ENCODE data around the gene PAPPA2.

Gene PAPPA2

DNA sequence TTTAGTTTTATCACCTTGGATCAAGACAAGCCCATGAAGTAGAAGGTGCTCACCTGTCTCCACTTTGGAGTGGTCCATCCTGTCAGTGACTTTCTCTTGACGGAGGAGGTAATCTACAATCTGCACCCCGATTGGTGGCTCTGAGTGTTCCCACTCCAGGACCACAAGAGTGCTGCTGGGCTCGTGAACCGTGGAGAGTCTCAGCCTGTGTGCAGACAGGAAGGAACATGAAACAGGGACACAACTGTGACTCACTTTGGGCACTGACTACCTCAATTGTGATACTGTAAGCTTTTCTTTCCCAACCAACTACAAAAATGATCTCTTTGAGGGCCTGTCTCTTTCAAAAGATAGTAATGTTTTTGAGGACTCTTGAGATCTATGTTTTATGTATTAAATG lies 421.3 kb downstream of the PAPPA2 start:
- TF ChIP-seq, protein P1, sequence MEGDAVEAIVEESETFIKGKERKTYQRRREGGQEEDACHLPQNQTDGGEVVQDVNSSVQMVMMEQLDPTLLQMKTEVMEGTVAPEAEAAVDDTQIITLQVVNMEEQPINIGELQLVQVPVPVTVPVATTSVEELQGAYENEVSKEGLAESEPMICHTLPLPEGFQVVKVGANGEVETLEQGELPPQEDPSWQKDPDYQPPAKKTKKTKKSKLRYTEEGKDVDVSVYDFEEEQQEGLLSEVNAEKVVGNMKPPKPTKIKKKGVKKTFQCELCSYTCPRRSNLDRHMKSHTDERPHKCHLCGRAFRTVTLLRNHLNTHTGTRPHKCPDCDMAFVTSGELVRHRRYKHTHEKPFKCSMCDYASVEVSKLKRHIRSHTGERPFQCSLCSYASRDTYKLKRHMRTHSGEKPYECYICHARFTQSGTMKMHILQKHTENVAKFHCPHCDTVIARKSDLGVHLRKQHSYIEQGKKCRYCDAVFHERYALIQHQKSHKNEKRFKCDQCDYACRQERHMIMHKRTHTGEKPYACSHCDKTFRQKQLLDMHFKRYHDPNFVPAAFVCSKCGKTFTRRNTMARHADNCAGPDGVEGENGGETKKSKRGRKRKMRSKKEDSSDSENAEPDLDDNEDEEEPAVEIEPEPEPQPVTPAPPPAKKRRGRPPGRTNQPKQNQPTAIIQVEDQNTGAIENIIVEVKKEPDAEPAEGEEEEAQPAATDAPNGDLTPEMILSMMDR (IDR thresholded peaks at IDR 0.05; ENCODE audit: low read depth, low read length, missing control alignments) = no peak
- DNase-seq (ENCODE audit: extremely low read depth, low read depth) = no peak
- no peak overlapping the region for H3K4me3 ChIP-seq (replicated peaks; ENCODE audit: low read depth, low read length)

DNA sequence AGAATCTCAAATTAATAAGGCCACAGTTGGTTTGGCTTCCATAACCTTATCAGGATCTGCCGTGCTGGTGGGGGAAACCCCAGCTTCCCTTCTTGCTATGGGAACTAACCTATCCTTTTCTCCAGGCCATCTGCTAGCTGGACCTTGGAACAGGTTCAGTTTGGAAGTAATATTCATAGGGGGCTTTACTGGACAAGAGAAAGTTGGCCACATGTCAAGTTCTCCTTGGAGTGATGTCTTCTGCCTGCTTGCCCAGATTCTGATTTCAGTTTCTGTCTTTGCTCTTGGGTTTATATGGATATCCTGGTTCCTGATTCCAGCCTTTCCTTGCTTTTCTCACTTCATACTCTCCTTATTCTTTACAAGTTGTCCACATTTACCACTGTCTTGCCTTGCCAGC lies 421.9 kb downstream of the PAPPA2 start:
- no peak for DNase-seq (ENCODE audit: extremely low read depth, low read depth)
- TF ChIP-seq, protein P1 (IDR thresholded peaks at IDR 0.05; ENCODE audit: low read depth, low read length, missing control alignments) = no peak
- no peak overlapping the region for H3K4me3 ChIP-seq (replicated peaks; ENCODE audit: low read depth, low read length)

DNA sequence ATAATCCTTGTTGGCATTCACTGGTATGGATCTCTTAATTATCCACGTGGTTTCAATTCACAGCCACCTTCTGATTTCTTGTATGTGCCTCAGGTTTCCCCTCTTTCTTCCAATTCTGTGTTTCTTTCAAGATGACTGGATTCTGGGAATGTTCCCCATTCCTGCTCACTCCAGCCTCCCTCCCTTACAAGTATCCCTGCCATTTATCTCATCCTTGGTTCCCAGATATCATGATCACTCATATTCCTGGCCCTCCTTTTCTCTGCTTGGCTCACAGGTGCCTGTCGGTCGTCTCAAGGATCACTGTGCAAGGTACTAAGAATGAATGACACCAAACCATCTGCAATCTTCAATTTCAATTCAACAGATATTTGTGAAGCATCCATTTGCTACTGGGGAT lies 422.4 kb downstream of the PAPPA2 start:
- TF ChIP-seq, protein P1 (IDR thresholded peaks at IDR 0.05; ENCODE audit: low read depth, low read length, missing control alignments) = no peak
- no peak for DNase-seq (ENCODE audit: extremely low read depth, low read depth)

DNA sequence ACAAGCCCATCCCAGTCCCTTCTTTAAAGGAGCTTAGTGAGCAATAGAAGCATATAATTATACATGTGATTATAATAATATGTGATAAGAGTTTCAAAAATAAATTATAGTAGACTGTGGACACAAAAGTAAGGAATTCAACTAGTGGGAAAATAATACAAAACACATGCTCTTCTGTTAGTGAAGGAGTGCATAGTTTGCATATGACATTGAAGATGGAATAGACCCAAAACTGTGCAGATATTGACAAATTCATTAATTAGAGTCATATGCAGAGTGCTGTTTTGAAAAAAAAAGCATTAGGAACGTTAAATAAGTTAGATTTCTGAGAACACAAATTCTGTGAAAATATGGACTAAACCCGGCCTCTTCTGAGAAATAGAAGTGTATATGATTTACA lies 422.8 kb downstream of the PAPPA2 start:
- no peak overlapping the region for H3K4me3 ChIP-seq (replicated peaks; ENCODE audit: low read depth, low read length)
- no peak for DNase-seq (ENCODE audit: extremely low read depth, low read depth)
- TF ChIP-seq, protein P1 (IDR thresholded peaks at IDR 0.05; ENCODE audit: low read depth, low read length, missing control alignments) = no peak

More for the DNA sequence above, 422.4 kb downstream of the PAPPA2 start:
- no peak overlapping the region for H3K4me3 ChIP-seq (replicated peaks; ENCODE audit: low read depth, low read length)

DNA sequence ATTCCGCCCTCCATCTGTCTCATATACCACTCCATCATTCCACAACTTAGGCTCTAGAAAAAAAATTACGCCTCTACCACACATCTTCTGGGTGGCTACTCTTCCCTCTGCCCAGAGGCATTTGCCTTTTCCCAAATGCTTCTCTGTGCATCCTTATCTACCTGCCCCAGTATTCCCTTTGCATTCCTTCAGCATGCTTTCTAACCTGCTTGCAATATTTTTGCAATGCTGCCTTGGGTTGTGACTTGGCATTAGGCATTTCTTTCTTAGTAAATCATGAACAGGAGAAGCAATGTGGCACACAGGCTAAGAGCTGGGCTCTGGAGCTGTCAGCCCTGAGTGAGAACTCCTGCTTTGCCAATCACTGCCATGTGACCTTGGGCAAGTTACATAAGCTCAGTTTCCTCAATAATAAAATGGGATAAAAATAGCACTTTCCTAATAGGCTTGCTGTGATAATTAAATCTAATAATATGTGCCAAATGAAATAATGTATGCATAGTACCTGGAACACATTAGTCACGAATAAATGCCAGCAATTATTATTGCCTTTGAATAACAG lies 425.6 kb downstream of the PAPPA2 start:
- DNase-seq (ENCODE audit: extremely low read depth, low read depth) = no peak
- TF ChIP-seq, protein P1 (IDR thresholded peaks at IDR 0.05; ENCODE audit: low read depth, low read length, missing control alignments) = no peak
- no peak overlapping the region for H3K4me3 ChIP-seq (replicated peaks; ENCODE audit: low read depth, low read length)

DNA sequence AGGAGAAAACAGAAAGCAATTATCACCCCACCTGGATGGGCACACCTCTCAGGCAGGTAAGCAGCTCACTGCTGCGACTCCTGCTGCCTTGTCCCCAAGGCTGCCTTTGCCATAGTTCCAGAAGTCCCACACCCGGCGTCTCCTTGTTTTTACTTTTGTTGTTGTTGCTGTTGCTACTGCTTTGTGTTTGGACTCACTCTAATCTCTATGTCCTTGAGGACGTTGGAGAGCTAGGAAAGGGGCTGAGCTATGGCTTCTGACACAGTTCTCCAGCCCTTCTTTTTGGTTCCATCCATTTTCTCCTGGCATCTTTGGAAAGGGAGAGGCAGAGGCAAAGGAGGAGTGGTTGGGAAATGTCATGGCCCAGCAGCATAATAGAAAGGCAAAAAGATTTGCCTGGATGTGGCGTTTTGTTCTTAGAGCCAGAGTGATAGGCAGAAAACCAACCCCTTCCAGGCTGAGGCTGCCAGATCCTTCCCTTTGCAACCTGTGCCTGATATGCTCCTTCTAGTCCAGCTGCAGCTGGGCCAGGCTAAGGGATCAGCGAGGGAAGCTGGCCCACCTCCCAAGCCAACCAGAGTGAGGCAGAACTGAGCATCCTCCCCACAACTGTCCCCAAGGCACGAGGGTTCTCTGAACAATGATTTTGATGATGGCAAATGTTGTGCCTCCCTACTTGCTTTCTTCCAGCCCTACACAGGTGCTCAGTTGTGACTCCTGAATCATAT lies 430.8 kb downstream of the PAPPA2 start:
- no peak for DNase-seq (ENCODE audit: extremely low read depth, low read depth)
- no peak overlapping the region for H3K4me3 ChIP-seq (replicated peaks; ENCODE audit: low read depth, low read length)
- TF ChIP-seq, protein P1 (IDR thresholded peaks at IDR 0.05; ENCODE audit: low read depth, low read length, missing control alignments) = no peak

Data from HFF-Myc (cell line).